H1 (cell line): ENCODE results near the gene CEP170. TPM values are rescaled to one million over a fixed set of nuclear protein-coding genes. Genes with fewer than 3 reads are reported as not detected.
"Not testable (repeated sequence)": the region's sequence is repeated elsewhere in the genome, so short reads cannot be mapped to it uniquely, and the experiment has no call there.

Experiments
- CTCF ChIA-PET: fragments of 300-600 bp; sonication (Branson Sonifier 250); formaldehyde crosslinking; loops from one replicate; lab custom pipeline; 2021; ENCODE audit not compliant: partially characterized antibody; lab: Charles Lee
- POLR2A ChIA-PET: fragments of 300-600 bp; sonication (Branson Sonifier 250); formaldehyde crosslinking; loops from one replicate; lab custom pipeline; 2021; ENCODE audit warnings: inconsistent platforms; ENCODE audit not compliant: partially characterized antibody; lab: Charles Lee
- DNase-seq, 2 experiments: peaks; one replicate each; pipeline versions ENCODE4 v3.0.0 to v3.0.0-alpha.2; 2010 to 2022; ENCODE audit warnings: low spot score in 2 of 2, low read depth in 1 of 2, mixed read lengths in 1 of 2
- FAIRE-seq: peaks from 2 replicates; lab custom pipeline; 2011; peaks lifted over from hg19 to GRCh38; lab: Jason Lieb, UNC
- H2AFZ ChIP-seq: 2 replicates; pipeline ENCODE4 v1.8.1; 2012; ENCODE audit warnings: low read length, inconsistent platforms
- H2AK5ac ChIP-seq: 2 replicates; pipeline ENCODE4 v1.6.1; 2013; ENCODE audit warnings: low read depth, low read length
- H2BK120ac ChIP-seq: replicated peaks from 2 replicates; pipeline ENCODE3; 2013; ENCODE audit warnings: low read depth, low read length, inconsistent platforms
- H2BK12ac ChIP-seq: 2 replicates; pipeline ENCODE4 v1.6.1; 2013; ENCODE audit warnings: low read depth, low read length
- H2BK15ac ChIP-seq: 2 replicates; pipeline ENCODE4 v1.6.1; 2013; ENCODE audit warnings: low read length
- H2BK20ac ChIP-seq: 2 replicates; pipeline ENCODE4 v1.6.1; 2013; ENCODE audit warnings: low read length
- H2BK5ac ChIP-seq: 2 replicates; pipeline ENCODE4 v1.6.1; 2013; ENCODE audit warnings: low read depth, low read length
- H3K14ac ChIP-seq: 2 replicates; pipeline ENCODE4 v1.6.1; 2013; ENCODE audit warnings: inconsistent platforms; ENCODE audit not compliant: insufficient read length
- H3K18ac ChIP-seq: 2 replicates; pipeline ENCODE4 v1.6.1; 2013; ENCODE audit warnings: low read length; ENCODE audit errors: extremely low read depth
- H3K23ac ChIP-seq: 2 replicates; pipeline ENCODE4 v1.6.1; 2013; ENCODE audit warnings: inconsistent platforms; ENCODE audit not compliant: insufficient read length
- H3K23me2 ChIP-seq: 2 replicates; pipeline ENCODE4 v1.6.1; 2013; ENCODE audit warnings: low read depth, low read length
- H3K27ac ChIP-seq: 2 replicates; pipeline ENCODE4 v1.6.1; 2011; ENCODE audit warnings: low read depth, low read length, inconsistent platforms
- H3K27me3 ChIP-seq, 4 experiments: replicated peaks in 1 of 4; 1 replicate in 1 of 4; 2 replicates in 3 of 4; pipeline versions ENCODE4 v1.6.1 to v1.8.1; 2011 to 2013; ENCODE audit warnings: low read length in 3 of 4, mild to moderate bottlenecking in 3 of 4, inconsistent platforms in 2 of 4, mixed read lengths in 2 of 4, moderate library complexity in 1 of 4; ENCODE audit not compliant: control insufficient read depth in 3 of 4, insufficient read depth in 3 of 4; ENCODE audit errors: extremely low read depth in 1 of 4
- H3K36me3 ChIP-seq, 4 experiments: 2 replicates each; pipeline versions ENCODE4 v1.6.1 to v1.8.1; 2011 to 2013; ENCODE audit warnings: mild to moderate bottlenecking in 4 of 4, low read length in 3 of 4, moderate library complexity in 2 of 4, control low read depth in 1 of 4, inconsistent platforms in 1 of 4; ENCODE audit not compliant: insufficient read depth in 4 of 4, control insufficient read depth in 2 of 4
- H3K4ac ChIP-seq: replicated peaks from 2 replicates; pipeline ENCODE3; 2013; ENCODE audit warnings: low read length, low read depth, mixed read lengths, inconsistent platforms; ENCODE audit not compliant: insufficient read length
- H3K4me1 ChIP-seq, 4 experiments: replicated peaks in 1 of 4; 1 replicate in 1 of 4; 2 replicates in 3 of 4; pipeline versions ENCODE4 v1.6.1 to v1.8.1; 2011 to 2013; ENCODE audit warnings: low read length in 3 of 4, inconsistent platforms in 2 of 4, mixed read lengths in 1 of 4; ENCODE audit not compliant: insufficient read depth in 4 of 4, control insufficient read depth in 3 of 4
- H3K4me2 ChIP-seq, 2 experiments: 2 replicates each; pipeline versions ENCODE4 v1.6.1 to v1.8.1; 2011 to 2013; ENCODE audit warnings: low read depth in 2 of 2, low read length in 2 of 2, control low read depth in 1 of 2, inconsistent platforms in 1 of 2, mild to moderate bottlenecking in 1 of 2; ENCODE audit not compliant: insufficient read depth in 1 of 2
- H3K4me3 ChIP-seq, 4 experiments: fragments of 200-600, 300-600 bp in 1 of 4; sonication (generic), shearing (Covaris generic), sonication (Bioruptor Twin) in 1 of 4; 2 replicates each; pipeline versions ENCODE4 v1.5.1 to v1.8.1; 2011 to 2016; ENCODE audit warnings: low read length in 4 of 4, low read depth in 3 of 4, control low read depth in 2 of 4, inconsistent platforms in 2 of 4, mild to moderate bottlenecking in 2 of 4, mixed read lengths in 1 of 4, moderate library complexity in 1 of 4; ENCODE audit not compliant: insufficient read depth in 2 of 4; ENCODE audit errors: extremely low read depth in 1 of 4
- H3K56ac ChIP-seq: replicated peaks from 2 replicates; pipeline ENCODE3; 2013; ENCODE audit warnings: low read depth, mild to moderate bottlenecking, mixed read lengths, low read length, inconsistent platforms; ENCODE audit not compliant: insufficient read length
- H3K79me1 ChIP-seq: 2 replicates; pipeline ENCODE4 v1.6.1; 2013; ENCODE audit warnings: low read depth, low read length, control low read depth
- H3K79me2 ChIP-seq, 2 experiments: 2 replicates each; pipeline versions ENCODE4 v1.6.1 to v1.8.1; 2012 to 2013; ENCODE audit warnings: low read length in 2 of 2, mild to moderate bottlenecking in 2 of 2, inconsistent platforms in 1 of 2; ENCODE audit not compliant: insufficient read depth in 2 of 2, control insufficient read depth in 1 of 2
- H3K9ac ChIP-seq, 4 experiments: replicated peaks in 1 of 4; 1 replicate in 1 of 4; 2 replicates in 3 of 4; pipeline versions ENCODE4 v1.6.1 to v1.8.1; 2011 to 2013; ENCODE audit warnings: low read depth in 3 of 4, low read length in 3 of 4, control low read depth in 2 of 4, mild to moderate bottlenecking in 2 of 4, moderate library complexity in 2 of 4, inconsistent platforms in 1 of 4; ENCODE audit errors: extremely low read depth in 1 of 4
- H3K9me3 ChIP-seq, 2 experiments: 2 replicates each; pipeline versions ENCODE4 v1.6.1 to v1.8.1; 2012 to 2013; ENCODE audit warnings: mild to moderate bottlenecking in 2 of 2, moderate library complexity in 2 of 2, control low read depth in 1 of 2, inconsistent platforms in 1 of 2, low read depth in 1 of 2, low read length in 1 of 2, mixed read lengths in 1 of 2; ENCODE audit not compliant: insufficient read depth in 2 of 2
- H4K20me1 ChIP-seq, 2 experiments: replicated peaks in 1 of 2; 2 replicates each; pipeline versions ENCODE3 to v1.8.1; 2011 to 2013; ENCODE audit warnings: inconsistent platforms in 2 of 2, low read length in 2 of 2, mild to moderate bottlenecking in 1 of 2; ENCODE audit not compliant: insufficient read depth in 2 of 2, control insufficient read depth in 1 of 2
- H4K5ac ChIP-seq: 2 replicates; pipeline ENCODE4 v1.6.1; 2013; ENCODE audit warnings: low read length, low read depth, mixed read lengths, inconsistent platforms; ENCODE audit not compliant: insufficient read length
- H4K8ac ChIP-seq: 2 replicates; pipeline ENCODE4 v1.8.0; 2013; ENCODE audit warnings: mild to moderate bottlenecking, moderate library complexity, low read length, inconsistent platforms; ENCODE audit not compliant: insufficient read depth; ENCODE audit errors: extremely low read depth
- H4K91ac ChIP-seq: replicated peaks from 2 replicates; pipeline ENCODE3; 2013; ENCODE audit warnings: low read length, mixed read lengths, inconsistent platforms; ENCODE audit not compliant: insufficient read length
- WGBS, 2 experiments: shearing (Covaris generic) in 1 of 2; methylation state at CpG; one replicate each; pipeline versions ENCODE4 v1.1.6 to v1.1.7; 2013 to 2015; ENCODE audit warnings: low lambda C conversion rate in 2 of 2, mixed read lengths in 2 of 2, inconsistent platforms in 1 of 2, low coverage in 1 of 2, missing lambda C conversion rate in 1 of 2; ENCODE audit not compliant: insufficient replicate concordance in 2 of 2, insufficient coverage in 1 of 2, insufficient read length in 1 of 2; ENCODE audit errors: extremely low coverage in 1 of 2, missing lambda C conversion rate in 1 of 2; 5-methylcytosine and 5-hydroxymethylcytosine counted together
- polyA plus RNA-seq, 7 experiments: library from polyadenylated mRNA; depleted of rRNA in 3 of 7; stranded (reverse) in 5 of 7; unstranded in 2 of 7; fragments of >200 nt in 5 of 7; fragments of 200-250 nt in 2 of 7; gene quantifications; 1 replicate in 5 of 7; 2 replicates in 1 of 7; 4 replicates in 1 of 7; pipeline versions ENCODE4 v1.2.1 to v1.2.3, GENCODE V29; 2011 to 2013; ENCODE audit warnings: missing spikeins in 2 of 7, mixed read lengths in 2 of 7
- total RNA-seq: library from RNA; stranded (reverse); fragmentation: NEBNext Ultra II Directional; extraction: Animal tissue kit (Norgen Biotek cat#: 25700); gene quantifications from 2 replicates; pipeline ENCODE4 v1.2.1, GENCODE V29; 2021

The CEP170 gene
- total and polyA plus RNA-seq, 2 of the 8 experiments (the other 6 are each of a cell fraction or from before 2014, with no cell fraction given) = 33.1 to 97.2 TPM

DNA sequence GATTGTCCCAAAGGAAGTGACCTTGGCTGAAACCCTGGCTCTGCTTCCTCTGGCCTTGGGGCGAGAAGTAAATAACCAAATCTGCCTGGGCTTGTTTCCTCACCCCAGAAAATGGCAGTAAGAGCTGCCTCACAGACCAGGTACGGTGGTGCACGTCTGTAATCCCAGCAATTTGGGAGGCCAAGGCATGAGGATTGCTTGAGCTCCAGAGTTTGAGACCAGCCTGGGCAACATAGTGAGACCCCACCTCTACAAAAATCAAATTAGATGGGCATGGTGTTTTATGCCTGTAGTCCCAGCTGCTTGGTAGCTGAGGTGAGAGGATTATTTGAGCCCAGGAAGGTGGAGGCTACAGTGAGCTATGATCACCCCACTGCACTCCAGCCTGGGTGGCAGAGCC, 140.3 kb downstream of the CEP170 start:
- H2AK5ac ChIP-seq, H3K79me1 ChIP-seq, H3K36me3 ChIP-seq, H3K14ac ChIP-seq, H3K4ac ChIP-seq, H4K91ac ChIP-seq, H4K8ac ChIP-seq, H3K27me3 ChIP-seq, H4K5ac ChIP-seq, H2BK20ac ChIP-seq, H2BK5ac ChIP-seq, FAIRE-seq, H3K18ac ChIP-seq, H3K23ac ChIP-seq, H3K4me1 ChIP-seq, H3K23me2 ChIP-seq, H3K4me3 ChIP-seq, H3K56ac ChIP-seq, H3K79me2 ChIP-seq, H2AFZ ChIP-seq, POLR2A ChIA-PET, H3K9ac ChIP-seq, H2BK120ac ChIP-seq, H3K27ac ChIP-seq, CTCF ChIA-PET, H2BK12ac ChIP-seq, H4K20me1 ChIP-seq, H3K9me3 ChIP-seq, DNase-seq, H2BK15ac ChIP-seq: not testable (repeated sequence)
- WGBS, 2 experiments = 92% methylated on average over 3 of the region's 3 CpGs; no CpG with 5 or more reads in 1 of the 2 experiments
- H3K4me2 ChIP-seq = 0 out of 4 replicates have a peak overlapping the region, but pooled peaks of 1 of the 2 experiments have one; percentile 50

DNA sequence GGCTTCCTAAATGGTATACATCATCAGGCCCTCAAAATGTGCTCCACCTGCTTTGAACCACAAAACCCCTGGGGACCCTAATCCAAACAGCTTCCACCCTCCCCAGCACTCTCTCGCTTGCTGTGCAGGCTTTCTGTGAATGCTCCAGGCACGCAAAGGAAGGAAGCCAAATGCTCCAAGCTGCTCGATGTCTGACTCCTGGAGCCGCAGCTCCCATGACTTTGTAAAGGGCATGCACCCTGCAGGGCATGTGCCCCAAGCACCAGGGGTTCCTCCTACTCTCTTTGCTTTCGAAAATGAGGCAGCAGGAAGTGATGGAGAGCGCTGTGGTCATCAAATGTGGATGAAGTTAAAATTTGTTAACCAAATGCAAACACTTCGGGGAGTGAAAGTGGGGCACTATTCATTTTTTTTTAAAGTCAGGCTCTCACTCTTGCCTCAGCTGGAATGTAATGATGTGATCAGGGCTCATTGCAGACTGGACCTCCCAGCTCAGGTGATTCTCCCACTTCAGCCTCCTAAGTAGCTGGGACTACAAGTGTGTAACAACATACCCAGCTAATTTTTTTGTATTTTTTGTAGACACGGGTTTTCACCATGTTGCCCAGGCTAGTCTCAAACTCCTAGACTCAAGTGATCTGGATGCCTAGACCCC, 140.9 kb downstream of the CEP170 start:
- POLR2A ChIA-PET = not testable (repeated sequence)
- WGBS, 2 experiments = 11% methylated on average over 8 of the region's 8 CpGs; no CpG with 5 or more reads in 1 of the 2 experiments
- peak; percentile 68 for FAIRE-seq

More for the DNA sequence above, 140.9 kb downstream of the CEP170 start:
- H2BK5ac ChIP-seq, H2BK15ac ChIP-seq, H3K56ac ChIP-seq, H2BK120ac ChIP-seq, H4K5ac ChIP-seq, CTCF ChIA-PET, H2AK5ac ChIP-seq, H3K27me3 ChIP-seq, H4K8ac ChIP-seq, H4K20me1 ChIP-seq, H3K79me2 ChIP-seq, H3K9me3 ChIP-seq, H4K91ac ChIP-seq, H3K23me2 ChIP-seq, H3K4me1 ChIP-seq, H2BK12ac ChIP-seq, H3K36me3 ChIP-seq, H3K9ac ChIP-seq, H2AFZ ChIP-seq, H3K4me3 ChIP-seq, H3K23ac ChIP-seq, H3K14ac ChIP-seq, H3K27ac ChIP-seq, H2BK20ac ChIP-seq, H3K18ac ChIP-seq, H3K4ac ChIP-seq, H3K79me1 ChIP-seq: not testable (repeated sequence)
- peak overlapping the region; percentile 28 to 50; a peak in 2 of 4 replicates for H3K4me2 ChIP-seq
- DNase-seq = peak; percentile 59 to 63
